ENCODE measurements around the gene AGL. TPM values are rescaled to one million over a fixed set of nuclear protein-coding genes. Genes with fewer than 3 reads are reported as not detected.

AGL gene
- total and polyA plus RNA-seq, 2 of the 4 experiments (the other 2 are of a cell fraction) = 2.4 to 7.0 TPM

DNA sequence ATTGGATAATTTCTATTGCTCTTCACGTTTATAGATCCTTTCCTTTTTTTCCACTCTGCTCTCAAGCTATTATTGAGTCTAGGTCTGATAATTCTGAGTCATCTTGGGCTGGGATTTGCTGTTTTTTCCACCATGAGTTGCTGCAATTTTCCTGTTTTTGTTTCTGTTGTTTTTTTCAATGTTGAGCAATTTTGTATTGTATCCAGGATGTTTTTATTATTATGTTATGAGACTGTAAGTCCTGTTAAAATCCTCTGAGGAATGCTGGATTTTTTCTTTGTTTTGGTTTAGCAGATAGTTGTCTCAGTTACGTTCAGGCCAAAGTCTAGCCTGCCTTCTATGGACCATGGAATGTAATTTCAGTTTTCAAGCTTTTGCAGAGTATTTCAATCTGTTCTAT, 106.6 kb downstream of the AGL start:
- Histone ChIP-seq H2AFZ (replicated peaks; ENCODE audit: low read length, poor library complexity) (no peak overlapping the region), H3K9me1 (ENCODE audit: insufficient read depth, low read length) (no peaks in the 10 kb centered on the region), H3K27ac (ENCODE audit: insufficient read depth, low read length) (no peak overlapping the region), H2BK120ac (ENCODE audit: low read depth, low read length) (no peak overlapping the region), H3K4me2 (ENCODE audit: low read depth, low read length) (no peak overlapping the region; the same call in 1 of the 2 replicates), H3K4me1 (ENCODE audit: control insufficient read depth, insufficient read depth, low read length) (no peaks in the 10 kb centered on the region; the same call in 1 of the 2 replicates), H2AK5ac (ENCODE audit: low read depth, low read length) (no peak overlapping the region), H3K18ac (ENCODE audit: low read depth, low read length) (no peak overlapping the region), H2BK15ac (ENCODE audit: low read depth, low read length) (no peak overlapping the region), H3K4me3 (ENCODE audit: insufficient read depth, low read depth, low read length) (no peak overlapping the region), H3K56ac (ENCODE audit: extremely low read depth, insufficient read depth, low read length) (no peak overlapping the region), H4K20me1 (ENCODE audit: insufficient read depth, low read length) (no peaks in the 10 kb centered on the region), H3K27me3 (ENCODE audit: control insufficient read depth, insufficient read depth, low read length) (no peaks in the 10 kb centered on the region), H3K36me3 (ENCODE audit: control insufficient read depth, insufficient read depth, low read length) (no peaks in the 10 kb centered on the region), H3K79me1 (ENCODE audit: low read depth in 1 of 2, low read length in 2 of 2) (no peaks in the 10 kb centered on the region), H3K14ac (replicated peaks; ENCODE audit: low read depth, low read length) (no peak overlapping the region), H3K9ac (ENCODE audit: low read depth, low read length) (no peak overlapping the region), H4K5ac (ENCODE audit: low read depth, low read length) (no peak overlapping the region), H3K4ac (ENCODE audit: low read depth, low read length) (no peak overlapping the region), H2BK5ac (ENCODE audit: low read depth, low read length, poor library complexity, severe bottlenecking) (no peak overlapping the region), H4K8ac (ENCODE audit: low read depth in 2 of 2, low read length in 2 of 2) (no peak overlapping the region), H4K91ac (ENCODE audit: insufficient read depth, low read depth, low read length) (no peak overlapping the region), H3K9me3 (ENCODE audit: control insufficient read depth, insufficient read depth, low read length) (no peaks in the 10 kb centered on the region), H2BK20ac (ENCODE audit: low read depth, low read length) (no peak overlapping the region), H3K23ac (ENCODE audit: low read depth, low read length) (no peak overlapping the region), H2AK9ac (replicated peaks; ENCODE audit: low read depth, low read length, poor library complexity) (no peak overlapping the region)
- ATAC-seq (ENCODE audit: low read depth) (peak; percentile 72), DNase-seq (peak; percentile 19)
- ChIA-PET CTCF (no interaction called here), POLR2A (ENCODE audit: unreplicated experiment) (interaction anchor here (0.5 kb wide), 1 partner anchor 668 kb away, joined by 4 read pairs; no protein-coding TSS in a partner anchor)
- in situ Hi-C loops (cut with MboI; ENCODE audit: low sequenced_read_pairs) = no loop called here
- dilution Hi-C loops (cut with HindIII; ENCODE audit: low sequenced_read_pairs, unreplicated experiment) = no loop called here
- WGBS, 2 experiments (ENCODE audit: extremely low coverage in 2 of 2, insufficient read length in 1 of 2) = no CpG with 5 or more reads among the region's 2 CpGs
- intact Hi-C loops (cut with micrococcal nuclease) = no loop called here
- no peak for TF ChIP-seq RAD21 (IDR thresholded peaks at IDR 0.05; ENCODE audit: low read length)
- TF ChIP-seq RCOR1 (IDR thresholded peaks at IDR 0.05; ENCODE audit: insufficient replicate concordance, low read length) = no peak
- TF ChIP-seq CEBPB (IDR thresholded peaks at IDR 0.05; ENCODE audit: low read depth, low read length) = peak; percentile 46; the same call in 1 of the 2 replicates
- no TSS peak for BruUV-seq (replicated peaks)

All from IMR-90 (cell line).